CD14-positive monocyte (primary cell): Measurements from ENCODE around the gene CRIP2. TPM values are rescaled to one million over a fixed set of nuclear protein-coding genes. Genes with fewer than 3 reads are reported as not detected.

Experiments used
- DNase-seq, 3 donors: peaks; one replicate each; pipeline ENCODE4 v3.0.0-alpha.2; 2011 to 2022
- H2AFZ ChIP-seq: 2 replicates; pipeline ENCODE4 v1.6.0; 2012; ENCODE audit warnings: mild to moderate bottlenecking, low read depth, low read length, inconsistent platforms; ENCODE audit not compliant: insufficient read depth, poor library complexity, severe bottlenecking
- H3K27ac ChIP-seq, 2 donors: 1 replicate in 1 of 2; 2 replicates in 1 of 2; pipeline ENCODE4 v1.5.1; 2012 to 2013; ENCODE audit warnings: low read length in 2 of 2, control low read depth in 1 of 2, inconsistent platforms in 1 of 2, low read depth in 1 of 2, mild to moderate bottlenecking in 1 of 2
- H3K27me3 ChIP-seq, 2 donors: one replicate each; pipeline versions ENCODE4 v1.6.0 to v1.6.1; 2011 to 2013; ENCODE audit warnings: low read length in 2 of 2; ENCODE audit not compliant: control insufficient read depth in 2 of 2, insufficient read depth in 2 of 2
- H3K36me3 ChIP-seq, 2 donors: replicated peaks in 1 of 2; 1 replicate in 1 of 2; 2 replicates in 1 of 2; pipeline versions ENCODE4 v1.5.1 to v1.6.1; 2012 to 2013; ENCODE audit warnings: low read length in 2 of 2, control low read depth in 1 of 2, inconsistent platforms in 1 of 2, mild to moderate bottlenecking in 1 of 2; ENCODE audit not compliant: insufficient read depth in 2 of 2, control insufficient read depth in 1 of 2
- H3K4me1 ChIP-seq, 2 donors: 1 replicate in 1 of 2; 2 replicates in 1 of 2; pipeline versions ENCODE4 v1.5.1 to v1.6.1; 2012 to 2013; ENCODE audit warnings: low read length in 2 of 2, control low read depth in 1 of 2, inconsistent platforms in 1 of 2, mild to moderate bottlenecking in 1 of 2, moderate library complexity in 1 of 2; ENCODE audit not compliant: insufficient read depth in 2 of 2, control insufficient read depth in 1 of 2
- H3K4me2 ChIP-seq: replicated peaks from 2 replicates; pipeline ENCODE3; 2012; ENCODE audit warnings: low read length, moderate library complexity, mild to moderate bottlenecking; ENCODE audit not compliant: poor library complexity, severe bottlenecking; ENCODE audit errors: extremely low read depth
- H3K4me3 ChIP-seq, 3 experiments: fragments of 200-600 bp in 1 of 3; sonication (generic) in 1 of 3; replicated peaks in 1 of 3; 1 replicate in 2 of 3; 2 replicates in 1 of 3; pipeline ENCODE4 v1.5.1; 2011 to 2013; ENCODE audit warnings: low read length in 3 of 3, mild to moderate bottlenecking in 3 of 3, control low read depth in 2 of 3, low read depth in 2 of 3, inconsistent platforms in 1 of 3, moderate library complexity in 1 of 3
- H3K79me2 ChIP-seq: 2 replicates; pipeline ENCODE4 v1.6.0; 2012; ENCODE audit warnings: mild to moderate bottlenecking, control low read depth, inconsistent platforms, low read length, moderate library complexity; ENCODE audit not compliant: insufficient read depth
- H3K9ac ChIP-seq: 2 replicates; pipeline ENCODE4 v1.6.0; 2017; ENCODE audit warnings: low read length, mild to moderate bottlenecking; ENCODE audit not compliant: insufficient read depth, poor library complexity, severe bottlenecking
- H3K9me3 ChIP-seq, 2 donors: replicated peaks in 1 of 2; 1 replicate in 1 of 2; 2 replicates in 1 of 2; pipeline versions ENCODE4 v1.5.1 to v1.6.1; 2012 to 2013; ENCODE audit warnings: low read length in 2 of 2, control low read depth in 1 of 2; ENCODE audit not compliant: control insufficient read depth in 1 of 2, insufficient read depth in 1 of 2
- H4K20me1 ChIP-seq: 2 replicates; pipeline ENCODE4 v1.6.0; 2012; ENCODE audit warnings: mild to moderate bottlenecking, low read length, control low read depth, moderate library complexity; ENCODE audit not compliant: insufficient read depth
- H3K27ac Mint-ChIP-seq, 7 donors: one replicate each; pipeline ENCODE4 v1.8.0; 2020; ENCODE audit warnings: mild to moderate bottlenecking in 7 of 7, mixed read lengths in 7 of 7, moderate library complexity in 6 of 7, inconsistent platforms in 2 of 7
- H3K27me3 Mint-ChIP-seq, 3 donors: one replicate each; pipeline ENCODE4 v1.8.0; 2021 to 2022; ENCODE audit warnings: low read depth in 3 of 3, mild to moderate bottlenecking in 3 of 3, mixed read lengths in 3 of 3, moderate library complexity in 3 of 3, inconsistent platforms in 1 of 3
- H3K36me3 Mint-ChIP-seq, 2 donors: one replicate each; pipeline ENCODE4 v1.8.0; 2020; ENCODE audit warnings: mixed read lengths in 2 of 2, inconsistent platforms in 1 of 2, mild to moderate bottlenecking in 1 of 2
- H3K4me1 Mint-ChIP-seq: one replicate; pipeline ENCODE4 v1.8.0; 2020; ENCODE audit warnings: mild to moderate bottlenecking, mixed read lengths
- H3K4me3 Mint-ChIP-seq, 2 donors: one replicate each; pipeline ENCODE4 v1.8.0; 2020; ENCODE audit warnings: mild to moderate bottlenecking in 2 of 2, mixed read lengths in 2 of 2, moderate library complexity in 1 of 2
- H3K9me3 Mint-ChIP-seq, 7 donors: one replicate each; pipeline ENCODE4 v1.8.0; 2020 to 2022; ENCODE audit warnings: mixed read lengths in 7 of 7, mild to moderate bottlenecking in 6 of 7, moderate library complexity in 6 of 7, inconsistent platforms in 2 of 7
- WGBS: methylation state at CpG from one replicate; pipeline ENCODE4 v1.1.5; 2013; ENCODE audit warnings: missing lambda C conversion rate; ENCODE audit not compliant: insufficient coverage; 5-methylcytosine and 5-hydroxymethylcytosine counted together
- intact Hi-C, 2 donors: fragments of 100-400 bp; cut with micrococcal nuclease; formaldehyde crosslinking; loops; one replicate each; pipeline versions ENCODE4 v1.15.0 to v1.15.1; 2023
- polyA plus RNA-seq, 3 donors: library from polyadenylated mRNA; depleted of rRNA in 1 of 3; unstranded in 2 of 3; stranded (reverse) in 1 of 3; fragments of 300-500 nt in 2 of 3; fragments of >200 nt in 1 of 3; fragmentation: Illumina TruSeq in 2 of 3; gene quantifications; 1 replicate in 2 of 3; 2 replicates in 1 of 3; pipeline ENCODE4 v1.2.3, GENCODE V29; 2012 to 2021
- TF ChIP-seq, protein P1 (sequence below): fragments of 200-600 bp; IDR thresholded peaks from one replicate; pipeline ENCODE4 v1.8.0; 2022; ENCODE audit warnings: antibody characterized with exemption, mild to moderate bottlenecking

Gene CRIP2
- polyA plus RNA-seq, 3 donors = 2.1 to 4.0 (median 3.3) TPM

GRCh38 chr14:105519946-105520698 lies 45.5 kb downstream of the CRIP2 start:
- no peak overlapping the region for H3K4me2 ChIP-seq
- H3K27ac ChIP-seq = no peak overlapping the region
- Mint-ChIP-seq H3K9me3 (peaks cover 0 to 15% (median 9%) of the 10 kb centered on the region in 7 donors), H3K4me1 (peaks cover 1% of the 10 kb centered on the region), H3K27ac (no peak overlapping the region), H3K36me3 (no peaks in the 10 kb centered on the region), H3K4me3 (no peak overlapping the region), H3K27me3 (peaks cover 39 to 64% (median 39%) of the 10 kb centered on the region in 3 donors)
- no peaks in the 10 kb centered on the region for H4K20me1 ChIP-seq
- WGBS = 73% methylated on average over 3 of the region's 14 CpGs
- H3K36me3 ChIP-seq = no peaks in the 10 kb centered on the region
- no peak for DNase-seq
- no peak overlapping the region for H2AFZ ChIP-seq
- H3K27me3 ChIP-seq = peaks cover 8 to 24% of the 10 kb centered on the region in 2 donors
- no peaks in the 10 kb centered on the region for H3K79me2 ChIP-seq
- TF ChIP-seq, protein P1, sequence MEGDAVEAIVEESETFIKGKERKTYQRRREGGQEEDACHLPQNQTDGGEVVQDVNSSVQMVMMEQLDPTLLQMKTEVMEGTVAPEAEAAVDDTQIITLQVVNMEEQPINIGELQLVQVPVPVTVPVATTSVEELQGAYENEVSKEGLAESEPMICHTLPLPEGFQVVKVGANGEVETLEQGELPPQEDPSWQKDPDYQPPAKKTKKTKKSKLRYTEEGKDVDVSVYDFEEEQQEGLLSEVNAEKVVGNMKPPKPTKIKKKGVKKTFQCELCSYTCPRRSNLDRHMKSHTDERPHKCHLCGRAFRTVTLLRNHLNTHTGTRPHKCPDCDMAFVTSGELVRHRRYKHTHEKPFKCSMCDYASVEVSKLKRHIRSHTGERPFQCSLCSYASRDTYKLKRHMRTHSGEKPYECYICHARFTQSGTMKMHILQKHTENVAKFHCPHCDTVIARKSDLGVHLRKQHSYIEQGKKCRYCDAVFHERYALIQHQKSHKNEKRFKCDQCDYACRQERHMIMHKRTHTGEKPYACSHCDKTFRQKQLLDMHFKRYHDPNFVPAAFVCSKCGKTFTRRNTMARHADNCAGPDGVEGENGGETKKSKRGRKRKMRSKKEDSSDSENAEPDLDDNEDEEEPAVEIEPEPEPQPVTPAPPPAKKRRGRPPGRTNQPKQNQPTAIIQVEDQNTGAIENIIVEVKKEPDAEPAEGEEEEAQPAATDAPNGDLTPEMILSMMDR = no peak
- no peak overlapping the region for H3K4me3 ChIP-seq
- intact Hi-C loops = loop anchor here in 1 of 2 donors (10.0 kb wide), 1 partner anchor 75 kb away; no protein-coding TSS in a partner anchor
- no peaks in the 10 kb centered on the region for H3K9me3 ChIP-seq
- H3K9ac ChIP-seq = no peak overlapping the region
- H3K4me1 ChIP-seq = no peaks in the 10 kb centered on the region

DNA sequence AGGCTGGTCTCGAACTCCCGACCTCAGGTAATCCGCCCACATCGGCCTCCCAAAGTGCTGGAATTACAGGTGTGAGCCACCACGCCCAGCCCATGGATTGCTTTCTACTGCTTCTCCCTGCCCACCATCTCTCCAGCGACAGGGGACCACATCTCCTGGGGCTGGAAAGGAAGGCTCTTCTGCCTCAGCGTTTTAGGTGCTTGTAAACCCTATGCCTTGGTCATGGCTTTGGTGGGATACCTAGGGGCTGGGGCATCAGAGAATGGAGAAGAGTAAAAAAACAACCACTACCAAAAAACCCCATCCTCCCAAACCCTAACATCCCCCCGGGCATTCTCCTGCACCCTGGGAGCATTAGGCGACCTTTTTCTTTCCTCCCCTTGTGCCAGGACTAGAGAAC lies 50.7 kb downstream of the CRIP2 start:
- Mint-ChIP-seq H3K27me3 (peaks cover 53 to 80% (median 69%) of the 10 kb centered on the region in 3 donors), H3K4me1 (peaks cover 22% of the 10 kb centered on the region), H3K4me3 (peak overlapping the region in 1 of 2 donors; percentile 79), H3K36me3 (no peaks in the 10 kb centered on the region), H3K27ac (no peak overlapping the region), H3K9me3 (peaks cover 0 to 14% (median 8%) of the 10 kb centered on the region in 7 donors)
- WGBS = 92% methylated on average over 5 of the region's 9 CpGs
- TF ChIP-seq, protein P1 = no peak
- Histone ChIP-seq H3K4me2 (no peak overlapping the region), H3K4me3 (no peak overlapping the region), H4K20me1 (no peaks in the 10 kb centered on the region), H3K27me3 (peaks cover 36 to 53% of the 10 kb centered on the region in 2 donors), H2AFZ (no peak overlapping the region), H3K9me3 (peaks cover 0 to 23% of the 10 kb centered on the region in 2 donors), H3K9ac (no peak overlapping the region), H3K36me3 (no peaks in the 10 kb centered on the region), H3K27ac (no peak overlapping the region), H3K4me1 (peaks cover 30 to 35% of the 10 kb centered on the region in 2 donors), H3K79me2 (no peaks in the 10 kb centered on the region)
- no peak for DNase-seq
- intact Hi-C loops = loop anchor here (5.0 to 10.0 kb wide), 2 partner anchors 81 to 323 kb away; no protein-coding TSS in a partner anchor
